Embryonic facial prominence (tissue), 1 donor: Measurements from ENCODE around the gene CCDC6.

Source experiments
- DNase-seq: peaks from one replicate; pipeline ENCODE4 v3.0.0-alpha.2; 2016; ENCODE audit errors: extremely low spot score

The CCDC6 gene

DNA sequence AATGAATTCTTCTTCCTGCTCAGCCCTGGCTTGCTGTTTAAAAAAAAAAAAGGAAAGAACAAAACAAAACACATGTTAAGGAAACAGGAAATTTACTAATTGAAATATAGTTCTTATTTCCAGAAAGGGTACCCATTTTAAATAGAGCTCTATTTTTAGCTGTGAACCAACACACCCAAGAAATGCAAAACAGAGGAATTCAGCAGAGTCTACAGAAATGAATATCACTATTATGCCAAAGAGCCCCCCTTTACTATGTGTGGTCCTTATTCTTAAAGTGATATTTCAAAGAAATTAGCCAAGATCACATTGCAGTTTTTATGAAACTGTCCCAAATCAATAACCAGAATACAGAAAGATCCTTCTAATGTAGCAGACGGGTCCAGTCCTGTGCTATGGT, 53.7 kb downstream of the CCDC6 start:
- DNase-seq, result no peak

DNA sequence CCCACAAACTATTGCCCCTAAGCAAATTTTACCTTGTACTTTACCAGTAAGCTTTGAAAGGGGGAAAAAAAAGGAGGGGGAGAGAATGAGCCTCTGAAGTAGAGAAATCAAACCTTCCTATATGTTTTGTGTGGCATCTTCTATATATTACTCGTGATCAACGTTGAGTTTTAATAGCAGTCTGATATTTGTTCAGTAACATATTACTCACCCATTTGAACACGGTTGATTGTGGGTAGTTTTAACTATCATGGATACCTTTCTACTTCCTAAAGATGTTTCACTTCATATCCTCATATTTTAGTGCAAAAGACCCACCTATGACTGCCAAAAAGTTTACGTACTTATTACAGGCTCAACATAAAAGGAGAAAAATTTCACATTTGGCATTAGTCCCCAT, 54.5 kb downstream of the CCDC6 start:
- DNase-seq, result no peak

DNA sequence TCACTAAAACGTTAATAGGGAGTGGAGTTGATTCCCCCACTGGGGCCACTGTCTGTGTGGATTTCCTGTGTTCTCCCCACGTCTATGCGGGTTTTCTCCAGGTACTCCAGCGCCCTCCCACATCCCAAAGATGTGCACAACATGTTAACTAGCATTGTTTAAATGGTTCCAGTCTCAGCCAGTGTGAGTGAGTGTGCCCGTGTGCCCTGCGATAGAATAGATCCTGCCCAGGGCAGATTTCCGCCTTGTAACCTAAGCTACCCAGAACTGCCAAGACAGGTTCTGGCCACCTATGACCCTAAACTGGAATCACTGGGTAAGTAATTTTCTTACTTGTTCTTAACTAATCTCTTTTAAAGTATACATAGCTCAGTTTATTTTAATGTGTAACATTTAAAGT, 58.5 kb downstream of the CCDC6 start:
- no peak for DNase-seq

DNA sequence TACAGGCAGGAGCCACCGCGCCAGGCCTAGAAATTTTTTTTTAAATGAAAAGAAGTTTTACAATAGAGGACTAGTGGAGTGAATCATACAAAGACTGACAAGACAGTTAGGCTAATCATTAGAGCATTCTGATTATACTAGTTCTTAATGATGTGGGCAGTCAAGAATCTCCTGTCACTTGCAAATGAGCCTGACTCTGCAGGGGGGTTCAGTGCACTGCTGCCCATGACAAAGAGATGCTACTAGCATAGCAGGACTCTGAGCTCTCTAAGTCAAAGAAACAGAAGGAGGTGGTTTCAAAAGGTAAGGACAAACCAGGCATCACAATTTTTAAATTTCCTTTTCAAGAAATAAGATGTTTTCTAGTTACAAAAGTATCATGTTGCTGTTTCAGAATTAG, 59.0 kb downstream of the CCDC6 start:
- DNase-seq, result no peak

DNA sequence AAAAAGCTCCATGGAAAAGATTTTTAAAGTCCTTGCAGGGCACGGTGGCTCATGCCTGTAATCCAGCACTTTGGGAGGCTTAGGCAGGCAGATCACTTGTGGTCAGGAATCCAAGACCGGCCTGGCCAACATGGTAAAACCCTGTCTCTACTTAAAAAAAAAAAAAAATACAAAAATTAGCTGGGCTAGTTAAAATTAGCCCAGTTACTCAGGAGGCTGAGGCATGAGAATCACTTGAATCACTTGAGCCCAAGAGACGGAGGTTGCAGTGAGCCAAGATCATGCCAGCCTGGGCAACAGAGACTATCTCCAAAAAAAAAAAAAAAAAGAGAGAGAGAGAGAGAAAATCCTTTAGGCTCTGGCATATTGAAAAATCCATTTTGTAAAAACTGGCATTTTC, 61.9 kb downstream of the CCDC6 start:
- DNase-seq, result no peak

DNA sequence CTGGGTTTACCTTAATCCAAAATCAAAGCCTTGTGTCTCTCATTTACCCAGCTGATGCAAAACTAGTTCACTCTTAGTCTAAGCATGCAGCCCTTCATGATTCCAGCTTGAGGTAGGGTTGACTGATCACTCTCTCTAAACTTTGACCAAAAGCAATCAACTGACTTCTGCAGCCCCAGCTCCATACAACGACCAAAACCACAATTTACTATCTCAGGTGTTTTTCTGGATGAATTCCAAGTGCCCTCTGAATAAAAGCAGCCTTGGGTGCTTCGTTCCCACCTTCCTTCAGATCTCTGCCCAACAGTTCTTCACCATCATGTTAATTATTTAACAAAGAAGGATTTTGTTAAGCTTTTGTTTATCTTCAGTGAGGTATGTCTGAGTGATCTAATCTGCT, 62.6 kb downstream of the CCDC6 start:
- DNase-seq, result no peak

DNA sequence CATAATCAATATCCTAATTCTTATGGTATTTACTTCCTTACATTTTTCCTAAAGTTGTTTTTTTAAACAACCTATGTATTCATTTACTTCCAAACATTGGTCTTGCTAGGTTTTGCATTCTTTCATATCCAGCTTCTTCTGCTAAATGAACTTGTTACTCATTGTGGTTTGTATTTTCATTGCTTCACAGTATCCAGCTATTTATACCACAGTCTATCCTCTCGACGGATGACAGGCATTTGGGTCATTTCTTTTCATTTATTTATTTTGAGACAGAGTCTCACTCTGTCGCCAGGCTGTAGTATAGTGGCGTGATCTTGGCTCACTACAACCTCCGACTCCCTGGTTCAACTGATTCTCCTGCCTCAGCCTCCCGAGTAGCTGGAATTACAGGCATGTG, 66.8 kb downstream of the CCDC6 start:
- DNase-seq, result no peak

DNA sequence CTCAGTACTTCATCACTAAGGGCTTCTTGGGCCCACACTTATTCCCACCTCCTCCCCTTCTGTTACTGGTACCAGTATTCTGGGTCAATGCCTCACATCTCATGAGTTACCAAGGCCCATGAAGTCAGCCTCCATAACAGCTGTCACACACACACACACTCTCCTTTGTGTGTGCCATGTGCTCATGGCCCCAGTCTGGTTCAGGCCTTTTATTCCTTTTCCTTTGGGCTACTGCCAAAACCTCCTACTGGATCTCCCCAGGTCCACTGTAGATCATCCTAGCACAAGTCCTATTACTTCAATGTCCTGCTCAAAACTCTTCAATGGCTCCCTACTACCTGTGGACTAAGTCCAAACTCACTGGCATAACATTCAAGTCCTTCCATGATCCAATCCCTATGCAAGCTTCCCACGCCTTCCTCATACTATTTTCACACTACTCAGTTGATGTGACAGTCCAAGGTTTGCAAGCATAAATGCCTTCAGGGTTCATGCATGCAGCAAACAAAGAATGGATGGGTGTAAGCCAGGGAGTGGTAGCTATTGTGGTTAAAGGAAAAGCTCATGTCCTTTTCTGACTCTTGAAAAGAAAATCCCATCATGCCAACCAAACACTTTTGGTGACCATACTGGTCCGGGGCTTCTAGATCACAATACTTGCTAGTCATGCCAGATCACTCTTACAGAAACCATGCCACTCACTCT, 68.1 kb downstream of the CCDC6 start:
- DNase-seq, result no peak

DNA sequence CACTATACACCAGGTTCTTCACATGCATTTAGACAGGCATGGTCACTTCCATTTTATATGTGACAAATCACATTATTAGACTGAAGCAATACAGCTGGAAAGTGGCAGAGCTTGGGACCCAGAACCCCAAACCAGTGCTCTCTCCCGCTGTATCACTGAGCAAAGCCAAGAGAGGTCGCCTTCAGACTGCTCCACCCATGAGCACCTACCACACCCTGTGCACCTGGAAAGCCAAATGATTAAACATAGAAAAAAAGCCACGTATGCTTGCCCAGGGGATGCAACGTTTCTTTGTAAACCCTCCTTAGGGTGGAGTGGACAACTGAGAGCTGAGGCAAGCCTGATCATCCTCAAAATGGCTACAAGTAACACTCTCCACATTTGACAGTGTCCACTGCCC, 72.5 kb downstream of the CCDC6 start:
- DNase-seq, result no peak

DNA sequence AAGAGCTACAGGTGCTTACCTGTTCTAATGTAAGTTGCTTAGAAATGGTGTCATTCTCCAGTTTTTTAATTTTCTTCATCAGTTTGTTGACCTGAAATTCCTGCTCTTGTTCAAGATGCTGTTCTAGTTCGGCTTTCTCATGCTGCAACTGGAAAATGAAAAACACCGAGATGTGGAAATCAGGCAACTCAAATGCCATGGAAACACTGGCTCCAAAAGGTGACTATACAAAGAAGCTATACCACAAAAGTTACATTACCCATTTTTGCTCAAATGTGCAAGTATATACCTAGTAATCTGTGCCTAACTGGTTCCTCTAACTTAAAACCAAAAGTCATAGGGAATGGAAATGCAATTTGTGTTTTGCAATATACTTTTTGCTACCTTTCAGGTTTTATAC, 73.8 kb downstream of the CCDC6 start:
- DNase-seq, result no peak

DNA sequence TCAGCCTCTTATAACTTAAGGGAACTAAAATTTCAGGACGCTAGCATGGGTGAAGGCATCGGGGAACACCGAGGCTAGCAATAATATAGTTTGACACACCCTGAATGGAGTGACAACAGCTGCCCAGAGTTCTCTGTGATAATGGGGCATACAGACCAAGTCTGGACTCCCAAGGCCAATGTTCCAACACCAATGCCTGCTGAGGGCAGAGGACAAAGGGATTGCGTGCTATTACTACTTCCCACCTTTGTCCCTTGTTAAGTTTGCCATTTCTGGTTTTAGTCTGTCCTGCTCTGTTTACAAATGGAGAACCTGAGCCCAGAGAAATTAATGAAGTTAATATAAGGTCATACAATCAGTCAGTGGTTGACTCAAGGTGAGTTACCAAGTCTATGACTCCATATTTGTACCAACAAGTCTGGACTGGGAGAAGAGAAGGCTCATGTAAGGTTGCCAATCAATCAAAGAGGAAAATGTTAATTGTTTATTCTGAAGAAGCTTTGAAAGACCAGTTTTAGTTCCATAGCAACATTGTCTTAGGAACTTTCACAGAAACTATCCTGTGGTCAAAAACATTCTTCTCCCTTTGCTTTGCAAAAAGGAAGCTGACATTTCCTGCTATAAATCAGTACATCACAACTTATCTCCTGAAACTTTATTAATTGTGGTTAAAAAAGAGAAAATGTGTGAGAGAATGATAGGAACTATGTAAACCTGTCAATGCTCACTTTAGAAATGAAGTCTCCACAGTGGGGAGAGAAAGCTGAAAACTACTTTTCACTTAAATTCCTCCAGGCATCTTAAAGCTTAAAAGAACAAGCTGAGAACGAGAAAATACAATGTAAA, 74.5 kb downstream of the CCDC6 start:
- no peak for DNase-seq

DNA sequence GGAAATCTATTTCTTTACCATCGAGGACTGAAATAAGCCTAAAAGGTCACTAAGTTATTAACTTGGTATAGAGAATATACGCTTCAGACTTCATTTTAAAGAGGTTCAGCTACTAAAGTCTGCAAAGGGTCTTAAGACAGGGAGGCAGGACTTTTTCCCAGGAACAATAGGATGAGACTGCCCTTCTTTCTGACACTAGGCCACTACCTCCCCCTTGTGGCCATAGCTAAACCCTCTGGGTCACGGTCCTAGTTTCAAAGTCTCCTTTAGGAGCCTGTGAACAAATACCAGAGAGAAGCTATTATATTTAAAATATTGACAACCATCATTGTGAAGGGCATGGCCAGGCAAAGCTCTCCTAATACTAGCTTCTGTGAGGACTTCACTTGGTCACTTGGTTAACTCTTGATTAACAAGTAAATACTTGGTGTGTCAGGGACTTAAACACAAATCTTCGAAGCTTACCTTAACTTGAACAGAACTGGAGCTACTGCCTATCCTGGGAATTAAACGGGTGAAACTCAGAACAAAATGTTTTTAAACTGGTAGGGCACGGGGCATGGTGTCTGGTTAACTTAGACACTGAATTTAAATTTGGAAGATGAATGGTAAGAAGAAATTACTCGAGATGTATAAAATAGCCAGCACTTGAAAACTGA, 75.6 kb downstream of the CCDC6 start:
- DNase-seq, result no peak

DNA sequence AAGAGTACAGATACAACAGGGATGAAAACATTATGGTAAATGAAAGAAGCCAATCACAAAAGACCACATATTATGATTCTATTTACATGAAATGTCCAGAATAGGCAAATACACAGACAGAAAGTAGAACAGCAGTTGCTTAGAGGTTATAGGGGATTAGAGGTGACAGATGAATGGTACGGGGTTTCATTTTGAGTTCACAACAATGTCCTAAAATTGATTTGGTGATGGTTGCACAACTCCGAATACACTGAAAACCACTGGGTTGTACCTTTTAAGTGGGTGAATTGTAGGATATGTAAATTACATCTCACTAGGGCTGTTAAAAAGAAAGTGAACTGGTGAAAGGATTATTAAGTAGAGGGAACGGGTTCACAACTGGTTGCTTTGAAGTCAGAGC, 76.8 kb downstream of the CCDC6 start:
- DNase-seq, result no peak

DNA sequence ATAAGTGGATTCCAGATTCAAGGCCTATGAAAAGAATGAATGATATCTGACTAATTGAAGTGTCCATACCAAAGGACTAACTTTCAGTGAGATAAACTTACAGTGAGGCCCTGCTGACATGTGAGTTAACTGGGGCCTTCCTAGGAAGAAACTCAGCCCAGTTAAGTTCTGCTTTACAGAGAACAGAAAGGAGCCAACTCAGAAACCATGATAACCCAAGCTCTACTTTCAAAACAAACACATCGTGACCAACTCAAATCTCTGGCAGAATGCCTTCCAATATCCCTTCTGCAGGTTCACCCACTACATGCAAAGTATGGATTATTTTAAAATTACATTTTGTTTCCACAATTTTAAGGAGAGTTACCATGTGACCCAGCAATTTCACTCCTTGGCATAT, 77.3 kb downstream of the CCDC6 start:
- no peak for DNase-seq

DNA sequence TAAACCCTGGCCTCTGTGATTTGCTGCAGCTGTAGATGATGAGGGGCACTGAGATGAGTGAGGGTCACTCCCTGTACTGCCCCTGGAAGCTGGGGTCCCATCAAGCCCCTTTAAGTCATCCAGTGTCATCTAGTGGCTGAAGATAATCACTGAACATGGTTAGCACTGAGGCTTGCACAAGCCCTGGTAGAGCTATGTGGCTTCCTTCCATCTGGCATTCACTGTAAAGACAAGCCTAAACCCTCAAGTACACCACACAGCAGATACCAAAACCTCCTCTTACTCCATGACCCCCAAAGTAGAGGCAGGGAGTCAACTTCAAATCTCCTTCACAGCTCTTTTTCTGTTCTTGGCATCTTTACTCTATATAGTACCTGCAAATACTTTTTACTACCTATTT, 80.4 kb downstream of the CCDC6 start:
- no peak for DNase-seq

DNA sequence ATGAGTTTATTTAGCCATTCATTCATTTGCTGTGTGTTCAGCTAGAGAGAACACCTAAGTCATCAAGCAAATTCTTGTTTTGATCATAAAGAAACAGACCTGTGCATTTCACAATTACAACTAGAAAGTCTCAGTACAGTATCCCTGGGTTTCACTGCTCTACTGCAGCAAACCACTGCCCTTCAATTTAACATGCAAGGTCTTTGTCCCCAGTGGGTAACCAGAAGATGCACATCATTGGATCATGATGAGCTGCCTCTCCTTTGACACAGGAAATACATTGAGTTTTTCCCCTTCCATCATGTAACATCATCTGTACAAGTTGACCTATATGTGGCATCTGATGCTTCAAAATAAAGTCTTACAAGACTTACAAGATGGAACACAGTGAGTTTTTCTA, 82.6 kb downstream of the CCDC6 start:
- no peak for DNase-seq

DNA sequence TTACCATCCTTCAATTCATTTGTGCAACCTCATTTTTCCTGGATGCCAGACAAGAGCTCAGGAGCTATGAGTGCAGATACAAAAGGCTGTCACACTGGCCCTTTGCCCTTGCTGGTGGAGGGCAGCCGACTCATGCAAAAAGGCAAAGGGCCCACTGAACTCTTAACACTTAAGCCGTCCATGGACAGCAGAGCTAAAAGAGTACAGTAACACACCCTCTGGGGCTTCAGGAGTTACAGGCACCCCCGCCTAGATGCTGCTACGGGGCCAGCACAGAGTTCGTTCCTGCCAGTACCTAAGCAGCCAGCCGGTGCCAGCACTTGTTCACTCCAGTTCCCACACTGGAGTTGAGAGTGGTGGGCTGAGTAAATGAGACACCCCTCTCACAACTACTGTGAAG, 83.2 kb downstream of the CCDC6 start:
- DNase-seq, result no peak

DNA sequence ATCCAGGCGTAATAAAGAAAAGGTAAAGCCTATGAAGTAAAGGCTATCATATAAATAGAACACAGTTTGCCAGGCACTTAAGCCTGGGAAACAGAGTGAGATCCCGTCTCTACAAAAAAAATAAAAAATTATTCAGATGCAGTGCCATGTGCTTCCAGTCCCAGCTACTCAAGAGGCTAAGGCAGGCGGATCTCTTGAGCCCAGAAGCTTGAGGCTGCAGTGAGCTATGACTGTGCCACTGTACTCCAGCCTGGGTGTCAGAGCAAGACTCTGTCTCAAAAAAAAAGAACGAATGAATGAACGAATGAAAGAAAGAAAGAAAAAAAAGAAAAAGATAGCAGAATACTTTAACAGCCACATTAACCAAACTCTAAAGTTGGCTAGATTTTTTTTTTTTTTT, 85.9 kb downstream of the CCDC6 start:
- DNase-seq, result no peak

DNA sequence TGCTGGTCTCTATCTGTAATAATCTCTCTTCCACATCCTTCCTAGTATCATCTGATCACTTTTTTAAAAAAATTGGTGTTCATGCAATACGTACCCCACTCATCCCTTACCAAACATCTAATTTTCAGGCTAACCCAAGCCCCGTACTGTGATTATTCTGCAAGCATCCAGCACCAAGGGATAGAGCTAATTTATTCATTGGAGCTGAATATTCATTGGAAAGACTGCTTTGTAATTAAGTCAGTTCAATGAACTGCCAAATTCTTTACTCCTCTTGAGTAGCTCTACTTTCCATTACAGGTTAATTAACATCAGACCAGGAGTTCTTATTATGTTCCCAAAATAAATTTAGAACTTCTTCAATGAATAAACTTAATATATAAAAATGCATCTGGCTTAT, 86.7 kb downstream of the CCDC6 start:
- DNase-seq, result no peak

DNA sequence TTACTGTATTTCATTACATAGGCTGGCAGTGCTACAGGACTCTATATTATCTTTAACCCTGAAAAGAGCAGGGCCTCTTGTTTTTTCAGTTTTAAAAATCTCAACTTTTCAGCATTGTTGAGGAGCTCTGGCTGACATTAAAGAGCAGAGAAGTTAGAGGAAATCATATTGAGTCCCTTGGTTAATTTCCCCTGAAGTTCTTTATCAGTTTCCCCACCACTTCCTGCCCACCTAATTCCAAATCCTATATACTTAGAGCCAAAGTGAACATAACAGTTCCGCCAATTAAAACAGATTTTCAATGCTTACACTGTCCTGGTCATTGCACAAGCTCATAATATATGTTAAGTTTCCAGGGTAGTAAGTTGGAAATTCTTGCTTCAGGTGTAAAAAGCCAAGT, 87.1 kb downstream of the CCDC6 start:
- DNase-seq, result no peak

DNA sequence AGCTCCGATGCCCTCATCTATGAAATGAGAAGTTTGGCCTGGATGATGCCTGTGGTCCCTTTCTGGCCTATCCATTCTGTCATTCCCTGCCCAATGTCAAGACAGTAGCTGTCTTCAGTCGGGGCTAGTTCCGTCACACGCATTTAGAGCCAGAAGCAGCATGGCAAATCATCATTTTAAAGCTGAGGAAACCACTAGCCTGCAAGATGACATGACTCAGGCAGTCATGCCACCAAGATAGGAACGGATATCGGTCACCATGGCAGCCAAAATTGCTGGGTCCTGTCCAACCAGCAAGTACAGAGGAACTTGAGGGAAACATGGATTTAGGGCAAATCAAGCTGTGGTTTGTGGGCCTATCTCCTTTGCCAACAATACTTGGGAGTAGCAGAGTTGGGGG, 88.6 kb downstream of the CCDC6 start:
- no peak for DNase-seq

DNA sequence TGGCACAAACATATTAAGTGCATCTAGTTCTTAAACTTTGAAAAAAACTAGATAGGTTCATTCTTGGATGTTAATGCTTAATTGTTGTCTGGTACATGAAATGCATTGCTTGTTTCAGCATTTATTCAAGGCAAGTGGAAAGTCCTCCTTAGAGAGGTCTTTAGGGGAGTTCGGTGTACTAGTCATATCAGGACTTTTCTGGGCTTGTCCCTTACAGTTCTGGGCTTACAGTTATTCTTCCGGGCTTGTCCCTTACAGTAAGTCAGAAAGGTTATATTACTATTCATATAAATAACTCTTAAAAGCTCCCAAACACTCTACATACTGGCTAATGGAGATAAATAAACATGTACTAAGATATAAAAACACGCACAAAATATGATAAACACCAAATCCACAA, 91.5 kb downstream of the CCDC6 start:
- no peak for DNase-seq

DNA sequence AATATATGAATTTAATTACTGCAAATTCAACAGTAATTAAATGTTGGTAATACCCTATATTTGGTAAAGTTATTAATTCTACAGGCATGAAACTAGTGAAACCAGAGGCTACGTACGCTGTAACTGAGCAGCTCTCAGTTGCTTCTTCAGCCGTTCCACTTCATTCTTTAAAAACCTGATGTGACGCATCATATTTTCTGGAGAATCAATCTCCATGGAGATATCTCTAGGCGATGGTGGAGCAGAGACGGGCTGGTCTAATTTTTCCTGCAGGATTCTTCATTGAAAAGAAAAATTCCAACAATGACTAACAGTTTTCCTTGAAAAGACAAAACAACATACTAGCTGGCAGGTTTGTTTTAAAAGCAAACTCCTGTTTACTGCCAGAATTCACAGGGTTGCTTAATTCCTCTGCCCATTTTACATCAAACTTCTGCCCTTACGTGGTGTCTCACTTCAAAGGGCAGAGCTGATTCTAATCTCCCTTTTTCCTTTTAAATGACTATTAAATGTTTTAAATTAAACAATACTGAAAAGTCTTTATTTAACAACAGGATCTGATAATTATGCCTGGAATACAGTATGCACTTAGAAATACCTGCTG, 93.7 kb downstream of the CCDC6 start:
- DNase-seq, result no peak
